ENCODE results near the gene PARP3. TPM values are rescaled to one million over a fixed set of nuclear protein-coding genes. Genes with fewer than 3 reads are reported as not detected.
"Not testable (repeated sequence)": the region's sequence is repeated elsewhere in the genome, so short reads cannot be mapped to it uniquely, and the experiment has no call there.

Gene PARP3
- total and polyA plus RNA-seq, 10 of the 15 experiments (the other 5 are each of a cell fraction or from before 2014, with no cell fraction given), result 2.1 to 31.2 (median 19.5) TPM

- TF ChIP-seq SPI1 (IDR thresholded peaks at IDR 0.05; ENCODE audit: borderline replicate concordance, insufficient read depth, low read depth, low read length), result no peak
- TF ChIP-seq BCL11A (IDR thresholded peaks at IDR 0.05; ENCODE audit: low read depth, low read length), result no peak
- no peak for TF ChIP-seq REST (IDR thresholded peaks at IDR 0.05; ENCODE audit: low read depth, low read length)
- TF ChIP-seq EP300 (IDR thresholded peaks at IDR 0.05; ENCODE audit: borderline replicate concordance in 1 of 2, control insufficient read depth in 1 of 2, low read depth in 2 of 2, low read length in 2 of 2), result no peak
- TF ChIP-seq NFYB (IDR thresholded peaks at IDR 0.05; ENCODE audit: insufficient read depth, low read depth, low read length), result no peak
- TF ChIP-seq SKIL (IDR thresholded peaks at IDR 0.05; ENCODE audit: low read depth, poor library complexity, severe bottlenecking), result no peak
- TF ChIP-seq ZNF217 (IDR thresholded peaks at IDR 0.05), result no peak
- TF ChIP-seq PAX5 (IDR thresholded peaks at IDR 0.05; ENCODE audit: borderline replicate concordance, low read depth, low read length), result no peak
- TF ChIP-seq MAX (IDR thresholded peaks at IDR 0.05; ENCODE audit: low read depth, low read length), result no peak
- no peak for TF ChIP-seq ATF7 (IDR thresholded peaks at IDR 0.05; ENCODE audit: low read depth)
These were observed 13.7 kb upstream of the PARP3 start (continued) for GRCh38 chr3:51928438-51928837.

GRCh38 chr3:51928981-51929380, 13.2 kb upstream of the PARP3 start:
- WGBS (ENCODE audit: insufficient coverage, insufficient replicate concordance, low lambda C conversion rate, missing lambda C conversion rate), result 55% methylated on average over 3 of the region's 3 CpGs
- H3K4me1 ChIP-seq (ENCODE audit: control insufficient read depth, insufficient read depth, low read length); H2AFZ ChIP-seq (ENCODE audit: control insufficient read depth, low read depth, low read length); in situ Hi-C loops (cut with MboI); RAD21 ChIA-PET (ENCODE audit: unreplicated experiment); POLR2A ChIA-PET; H3K4me2 ChIP-seq (ENCODE audit: control insufficient read depth, insufficient read depth); H3K9me3 ChIP-seq (replicated peaks; ENCODE audit: control insufficient read depth, insufficient read depth, low read length); ATAC-seq; CTCF ChIA-PET; DNase-seq (ENCODE audit: low read depth, low spot score); H3K27me3 ChIP-seq (replicated peaks in 1 of 2; ENCODE audit: control insufficient read depth in 2 of 2, insufficient read depth in 2 of 2, low read length in 1 of 2); H4K20me1 ChIP-seq (ENCODE audit: control insufficient read depth, insufficient read depth); BruUV-seq (replicated peaks); H3K27ac ChIP-seq (ENCODE audit: control insufficient read depth, insufficient read depth); H3K4me3 ChIP-seq; intact Hi-C loops (cut with micrococcal nuclease; ENCODE audit: unreplicated experiment); SMC1A ChIA-PET (ENCODE audit: uncharacterized antibody, unreplicated experiment); H3K79me2 ChIP-seq (ENCODE audit: control insufficient read depth, insufficient read depth, low read length); H3K9ac ChIP-seq (ENCODE audit: control insufficient read depth, insufficient read depth, low read length); FAIRE-seq: not testable (repeated sequence)
- H3K36me3 ChIP-seq (ENCODE audit: control insufficient read depth in 2 of 2, insufficient read depth in 2 of 2, low read length in 1 of 2), result peaks cover 0 to 12% of the 10 kb centered on the region in 2 experiments

Measured in GM12878 (cell line).